BE2C (cell line): ENCODE results near the gene ACOT8.

ENCODE experiments used
- DNase-seq: peaks from one replicate; pipeline ENCODE4 v3.0.0-alpha.2; 2020
- H3K27me3 ChIP-seq: fragments of 250-450 bp; sonication (Bioruptor Pico); 2 replicates; pipeline ENCODE4 v1.5.1; 2020; ENCODE audit warnings: mild to moderate bottlenecking
- H3K36me3 ChIP-seq: fragments of 250-450 bp; sonication (Bioruptor Pico); 2 replicates; pipeline ENCODE4 v1.5.1; 2020; ENCODE audit warnings: mild to moderate bottlenecking
- H3K4me1 ChIP-seq: fragments of 250-450 bp; sonication (Bioruptor Pico); 2 replicates; pipeline ENCODE4 v1.5.1; 2020
- H3K4me3 ChIP-seq: 2 replicates; pipeline ENCODE4 v1.5.1; 2011; ENCODE audit warnings: low read depth, low read length
- H3K9me3 ChIP-seq: fragments of 250-450 bp; sonication (Bioruptor Pico); 2 replicates; pipeline ENCODE4 v1.5.1; 2020
- TF ChIP-seq, protein P1 (sequence below): IDR thresholded peaks from 2 replicates; pipeline ENCODE4 v1.5.1; 2012; ENCODE audit warnings: mild to moderate bottlenecking, low read depth, low read length

Gene ACOT8

DNA sequence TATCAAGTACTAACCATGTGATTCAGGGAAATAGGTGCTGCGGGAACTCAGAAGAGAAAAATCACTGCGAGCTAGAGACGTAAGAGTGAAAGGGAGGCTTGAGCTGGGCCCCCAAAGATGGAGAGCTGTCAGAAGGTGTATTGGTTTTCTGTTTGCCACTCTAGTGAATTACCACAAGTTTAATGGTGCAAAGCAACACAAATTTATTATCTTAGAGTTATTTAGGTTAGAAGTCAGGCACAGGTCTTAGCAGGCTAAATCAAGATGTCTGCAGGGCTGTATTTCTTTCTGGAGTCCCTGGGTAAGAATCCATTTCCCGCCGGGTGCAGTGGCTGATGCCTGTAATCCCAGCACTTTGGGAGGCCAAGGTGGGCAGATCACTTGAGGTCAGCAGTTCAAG is 2.7 kb upstream of the ACOT8 start:
- H3K9me3 ChIP-seq, result no peaks in the 10 kb centered on the region
- TF ChIP-seq, protein P1, sequence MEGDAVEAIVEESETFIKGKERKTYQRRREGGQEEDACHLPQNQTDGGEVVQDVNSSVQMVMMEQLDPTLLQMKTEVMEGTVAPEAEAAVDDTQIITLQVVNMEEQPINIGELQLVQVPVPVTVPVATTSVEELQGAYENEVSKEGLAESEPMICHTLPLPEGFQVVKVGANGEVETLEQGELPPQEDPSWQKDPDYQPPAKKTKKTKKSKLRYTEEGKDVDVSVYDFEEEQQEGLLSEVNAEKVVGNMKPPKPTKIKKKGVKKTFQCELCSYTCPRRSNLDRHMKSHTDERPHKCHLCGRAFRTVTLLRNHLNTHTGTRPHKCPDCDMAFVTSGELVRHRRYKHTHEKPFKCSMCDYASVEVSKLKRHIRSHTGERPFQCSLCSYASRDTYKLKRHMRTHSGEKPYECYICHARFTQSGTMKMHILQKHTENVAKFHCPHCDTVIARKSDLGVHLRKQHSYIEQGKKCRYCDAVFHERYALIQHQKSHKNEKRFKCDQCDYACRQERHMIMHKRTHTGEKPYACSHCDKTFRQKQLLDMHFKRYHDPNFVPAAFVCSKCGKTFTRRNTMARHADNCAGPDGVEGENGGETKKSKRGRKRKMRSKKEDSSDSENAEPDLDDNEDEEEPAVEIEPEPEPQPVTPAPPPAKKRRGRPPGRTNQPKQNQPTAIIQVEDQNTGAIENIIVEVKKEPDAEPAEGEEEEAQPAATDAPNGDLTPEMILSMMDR, result no peak
- H3K4me3 ChIP-seq, result no peak overlapping the region
- peaks cover 3% of the 10 kb centered on the region; the same call in 1 of the 2 replicates for H3K4me1 ChIP-seq
- no peaks in the 10 kb centered on the region for H3K36me3 ChIP-seq
- DNase-seq, result no peak
- no peaks in the 10 kb centered on the region for H3K27me3 ChIP-seq

DNA sequence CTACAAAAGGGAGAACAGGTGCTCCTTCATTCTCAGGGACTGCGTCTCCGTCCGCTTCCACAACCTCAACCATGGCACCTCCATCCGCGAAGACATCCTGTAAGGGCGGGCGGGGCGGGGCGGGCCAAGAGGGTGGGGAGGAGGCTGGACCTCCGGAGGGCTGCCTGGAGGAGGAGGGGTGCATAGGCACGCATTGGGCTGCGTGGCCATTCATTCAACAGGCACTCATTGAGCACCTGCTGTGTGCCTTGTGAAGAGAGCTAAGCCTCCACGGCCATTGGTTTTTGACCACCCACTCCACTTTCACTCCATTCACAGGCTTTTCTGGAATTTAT is 657 bp upstream of the ACOT8 start:
- peak; percentile 35 for DNase-seq
- TF ChIP-seq, protein P1, result no peak
- Histone ChIP-seq H3K9me3 (no peaks in the 10 kb centered on the region), H3K27me3 (no peaks in the 10 kb centered on the region), H3K36me3 (no peaks in the 10 kb centered on the region), H3K4me3 (peak overlapping the region; percentile 83), H3K4me1 (peaks cover 3% of the 10 kb centered on the region; the same call in 1 of the 2 replicates)

DNA sequence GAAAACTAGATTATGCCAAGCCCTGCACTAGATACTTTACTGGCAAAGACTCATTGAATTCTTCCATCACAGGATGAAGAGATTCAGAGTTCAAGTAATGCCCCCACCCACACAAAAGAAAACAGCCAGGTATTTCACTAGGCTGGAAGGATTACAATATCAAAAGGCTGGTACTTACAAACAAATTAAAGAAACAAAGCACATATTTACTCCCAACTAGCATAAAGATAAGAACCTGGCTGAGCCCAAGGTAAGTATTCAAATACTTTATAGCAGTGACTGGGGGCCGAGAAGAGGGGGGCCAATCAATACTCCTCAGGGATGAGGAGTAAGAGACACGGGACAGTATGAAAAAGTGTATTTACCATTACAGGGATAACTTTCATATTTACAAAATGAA is 3.7 kb downstream of the ACOT8 start:
- DNase-seq, result no peak
- TF ChIP-seq, protein P1, result no peak
- Histone ChIP-seq H3K4me3 (no peak overlapping the region), H3K36me3 (peaks cover 1% of the 10 kb centered on the region; the same call in 1 of the 2 replicates), H3K9me3 (no peaks in the 10 kb centered on the region), H3K27me3 (no peaks in the 10 kb centered on the region), H3K4me1 (no peaks in the 10 kb centered on the region)

DNA sequence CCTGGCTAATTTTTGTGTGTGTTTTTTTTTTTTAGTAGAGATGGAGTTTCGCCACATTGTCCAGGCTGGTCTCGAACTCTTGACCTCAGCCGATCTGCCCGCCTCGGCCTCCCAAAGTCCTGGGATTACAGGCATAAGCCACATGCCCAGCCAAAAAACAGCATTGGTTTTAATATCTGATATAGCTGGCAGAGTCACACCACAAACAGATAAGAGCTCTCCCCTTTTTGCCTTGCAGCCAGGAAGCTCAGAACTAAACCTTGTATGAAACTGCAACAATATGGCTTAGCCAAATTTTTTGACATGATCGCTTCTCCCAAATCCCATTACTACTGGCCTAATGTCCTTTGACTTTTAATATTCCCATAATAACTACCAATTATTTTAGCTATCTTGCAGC is 4.9 kb downstream of the ACOT8 start:
- Histone ChIP-seq H3K36me3 (peaks cover 2% of the 10 kb centered on the region; the same call in 1 of the 2 replicates), H3K27me3 (no peaks in the 10 kb centered on the region), H3K4me3 (no peak overlapping the region), H3K9me3 (no peaks in the 10 kb centered on the region), H3K4me1 (no peaks in the 10 kb centered on the region)
- DNase-seq, result no peak
- TF ChIP-seq, protein P1, result no peak

DNA sequence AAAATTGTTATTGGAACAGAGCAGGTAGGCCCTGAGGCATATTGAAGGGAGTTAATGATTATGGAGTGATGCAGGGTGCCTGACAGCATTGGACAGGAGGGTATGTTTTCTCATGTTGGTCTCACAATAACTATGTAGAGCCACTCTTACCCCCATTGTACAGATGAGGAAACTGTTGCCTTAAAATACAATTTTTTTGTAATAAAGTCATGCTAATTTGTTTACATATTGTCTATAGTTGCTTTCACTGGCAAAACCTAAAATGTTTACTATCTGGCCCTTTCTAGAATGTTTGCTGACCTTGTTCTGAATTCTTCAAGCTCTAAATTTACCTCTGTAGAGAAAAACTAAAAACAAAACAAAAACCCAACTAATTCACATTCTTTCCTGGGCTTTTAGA is 5.7 kb downstream of the ACOT8 start:
- no peak overlapping the region for H3K4me3 ChIP-seq
- H3K27me3 ChIP-seq, result no peaks in the 10 kb centered on the region
- H3K9me3 ChIP-seq, result no peaks in the 10 kb centered on the region
- no peaks in the 10 kb centered on the region for H3K4me1 ChIP-seq
- TF ChIP-seq, protein P1, result no peak
- DNase-seq, result no peak
- peaks cover 7% of the 10 kb centered on the region for H3K36me3 ChIP-seq

DNA sequence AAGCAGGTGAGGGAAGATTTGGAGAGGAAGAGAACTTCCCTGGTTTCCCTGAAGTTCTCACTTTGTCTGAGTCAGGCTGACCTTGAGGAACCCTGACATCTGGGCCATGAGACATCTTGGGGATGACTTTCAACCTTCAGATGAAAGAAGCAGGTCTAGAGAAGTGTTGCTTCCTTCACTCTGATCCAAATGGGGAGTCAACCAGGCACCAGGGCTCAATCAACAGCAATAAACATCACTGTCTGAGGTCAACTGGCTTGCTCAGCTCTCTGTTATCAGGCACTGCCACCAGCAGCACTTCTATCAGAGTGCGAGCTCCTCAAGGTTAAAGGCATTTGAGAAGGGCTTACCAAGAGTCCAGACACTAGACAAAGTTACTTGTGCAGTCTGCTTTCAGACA is 6.3 kb downstream of the ACOT8 start:
- no peak for DNase-seq
- Histone ChIP-seq H3K9me3 (no peaks in the 10 kb centered on the region), H3K27me3 (no peaks in the 10 kb centered on the region), H3K4me1 (no peaks in the 10 kb centered on the region), H3K4me3 (no peak overlapping the region), H3K36me3 (peaks cover 7% of the 10 kb centered on the region)
- TF ChIP-seq, protein P1, result no peak
